ENCODE data around the gene TBX19.

- TF ChIP-seq, protein P1, sequence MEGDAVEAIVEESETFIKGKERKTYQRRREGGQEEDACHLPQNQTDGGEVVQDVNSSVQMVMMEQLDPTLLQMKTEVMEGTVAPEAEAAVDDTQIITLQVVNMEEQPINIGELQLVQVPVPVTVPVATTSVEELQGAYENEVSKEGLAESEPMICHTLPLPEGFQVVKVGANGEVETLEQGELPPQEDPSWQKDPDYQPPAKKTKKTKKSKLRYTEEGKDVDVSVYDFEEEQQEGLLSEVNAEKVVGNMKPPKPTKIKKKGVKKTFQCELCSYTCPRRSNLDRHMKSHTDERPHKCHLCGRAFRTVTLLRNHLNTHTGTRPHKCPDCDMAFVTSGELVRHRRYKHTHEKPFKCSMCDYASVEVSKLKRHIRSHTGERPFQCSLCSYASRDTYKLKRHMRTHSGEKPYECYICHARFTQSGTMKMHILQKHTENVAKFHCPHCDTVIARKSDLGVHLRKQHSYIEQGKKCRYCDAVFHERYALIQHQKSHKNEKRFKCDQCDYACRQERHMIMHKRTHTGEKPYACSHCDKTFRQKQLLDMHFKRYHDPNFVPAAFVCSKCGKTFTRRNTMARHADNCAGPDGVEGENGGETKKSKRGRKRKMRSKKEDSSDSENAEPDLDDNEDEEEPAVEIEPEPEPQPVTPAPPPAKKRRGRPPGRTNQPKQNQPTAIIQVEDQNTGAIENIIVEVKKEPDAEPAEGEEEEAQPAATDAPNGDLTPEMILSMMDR (IDR thresholded peaks at IDR 0.05), result peak in 4 of 6 experiments; percentile 20 to 44 (median 22)
- no peak for TF ChIP-seq POLR2A (IDR thresholded peaks at IDR 0.05)
Measured at GRCh38 chr1:168234846-168235547, 45.7 kb upstream of the TBX19 start.

All from thyroid gland (tissue), 4 donors.